ENCODE data around the gene BTBD6. TPM values are rescaled to one million over a fixed set of nuclear protein-coding genes. Genes with fewer than 3 reads are reported as not detected.
"Not testable (repeated sequence)": the region's sequence is repeated elsewhere in the genome, so short reads cannot be mapped to it uniquely, and the experiment has no call there.

Gene BTBD6
- total RNA-seq, 8 experiments from 2014 or later, result 18.8 to 29.3 (median 26.3) TPM

DNA sequence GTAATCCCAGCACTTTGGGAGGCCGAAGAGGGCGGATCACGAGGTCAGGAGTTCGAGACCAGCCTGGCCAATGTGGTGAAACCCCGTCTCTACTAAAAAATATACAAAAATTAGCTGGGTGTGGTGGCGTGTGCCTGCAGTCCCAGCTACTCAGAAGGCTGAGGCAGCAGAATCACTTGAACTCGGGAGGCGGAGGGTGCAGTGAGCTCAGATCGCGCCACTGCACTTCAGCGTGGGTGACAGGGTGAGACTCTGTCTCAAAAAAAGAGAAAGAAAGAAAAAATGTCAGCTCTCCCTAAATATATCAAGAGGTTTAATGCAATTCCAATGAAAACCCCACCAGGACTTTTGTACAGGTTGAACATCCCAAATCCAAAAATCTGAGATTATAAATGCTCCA lies 49.0 kb downstream of the BTBD6 start:
- H3K27ac ChIP-seq; H3K4me3 ChIP-seq; in situ Hi-C loops (cut with MboI; ENCODE audit: low pct_unique_long_range_greater_than_20kb in 2 of 9, low sequenced_read_pairs in 9 of 9, unreplicated experiment in 9 of 9); ATAC-seq (replicated peaks in 6 of 8): not testable (repeated sequence)
- peaks cover 6 to 12% of the 10 kb centered on the region in 2 donors for H3K4me1 ChIP-seq (replicated peaks in 1 of 2)
- 87 to 100% (median 98%) methylated on average over 2 to 11 of the region's 11 CpGs; no CpG with 5 or more reads in 2 of the 10 experiments for WGBS, 10 experiments

DNA sequence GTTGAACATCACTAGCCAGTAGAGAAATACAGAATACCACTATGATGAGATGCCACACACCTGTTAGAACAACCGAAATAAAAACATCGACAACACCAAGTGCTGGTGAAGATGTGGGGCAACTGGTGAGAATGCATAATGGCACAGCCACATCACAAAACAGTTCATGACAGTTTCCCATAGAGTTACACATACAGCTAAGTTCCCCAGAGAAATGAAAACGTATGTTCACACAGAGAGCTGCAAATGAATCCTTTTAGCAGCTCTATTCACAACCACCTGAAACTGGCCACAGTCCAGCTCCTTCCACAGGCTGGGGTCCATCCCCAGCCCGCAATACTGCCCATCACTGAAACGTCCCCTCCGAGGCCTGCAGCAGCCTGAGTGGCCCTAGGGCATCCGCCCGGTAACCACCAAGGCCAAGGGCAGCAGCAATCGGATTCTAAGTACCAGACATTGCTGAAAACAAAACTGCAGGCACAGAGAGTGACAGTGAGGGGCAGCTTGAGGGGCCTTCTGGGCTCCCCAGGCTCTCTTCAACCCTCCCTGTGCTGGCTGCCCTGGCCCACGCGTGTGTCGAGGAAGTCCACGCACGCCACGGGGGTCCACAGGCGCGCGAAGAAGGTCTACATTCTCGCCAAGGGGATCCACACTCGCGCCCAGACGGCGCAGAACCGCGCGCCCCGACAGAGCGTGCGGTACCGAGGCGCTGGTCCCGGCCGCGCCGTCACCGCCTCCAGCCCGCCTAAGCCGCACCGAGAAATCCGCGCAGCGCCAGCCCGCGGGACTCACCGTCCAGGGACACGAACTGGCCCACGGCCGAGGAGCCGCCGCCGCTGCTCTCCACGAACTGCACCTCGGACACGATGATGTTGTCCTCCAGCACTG lies 51.6 kb downstream of the BTBD6 start:
- H3K4me1 ChIP-seq (replicated peaks in 1 of 2), result peaks cover 2 to 6% of the 10 kb centered on the region in 2 donors
- in situ Hi-C loops (cut with MboI; ENCODE audit: low pct_unique_long_range_greater_than_20kb in 2 of 9, low sequenced_read_pairs in 9 of 9, unreplicated experiment in 9 of 9), result no loop called here
- peak overlapping the region; percentile 92 to 95 for H3K27ac ChIP-seq
- ATAC-seq (replicated peaks in 6 of 8), result peak in 4 of 8 experiments; percentile 2 to 20 (median 7)
- WGBS, 10 experiments, result 0 to 100% (median 37%) methylated on average over 1 to 7 of the region's 54 CpGs; no CpG with 5 or more reads in 2 of the 10 experiments
- H3K4me3 ChIP-seq, result peak overlapping the region; percentile 63 to 93 (median 90)

Other genes with a start within 250 kb of the BTBD6 start
- 10 to 100 TPM in 3 of 8 experiments, 1 to 10 TPM in 5; 4.9 to 27.0 (median 5.6) TPM for gene CDCA4, start 227.4 kb upstream of the BTBD6 start, total RNA-seq
- under 1 TPM in 4 of 8 experiments, not detected in 4; 0.46 to 0.66 (median 0.48) TPM for gene GPR132, start 183.1 kb upstream of the BTBD6 start, total RNA-seq
- 10 to 100 TPM in 1 of 8 experiments, 1 to 10 TPM in 7; 2.9 to 11.4 (median 5.2) TPM for gene JAG2, start 79.8 kb upstream of the BTBD6 start, total RNA-seq
- gene NUDT14, start 67.2 kb upstream of the BTBD6 start, total RNA-seq, result 10 to 100 TPM; 11.0 to 26.1 (median 20.8) TPM
- 10 to 100 TPM; 14.4 to 36.3 (median 30.8) TPM for gene BRF1, start 52.5 kb downstream of the BTBD6 start, total RNA-seq
- 10 to 100 TPM; 18.0 to 66.1 (median 49.7) TPM for gene PACS2, start 66.2 kb downstream of the BTBD6 start, total RNA-seq
- 1 to 10 TPM in 1 of 8 experiments, under 1 TPM in 7; 0.25 to 1.1 (median 0.88) TPM for gene TEX22, start 150.0 kb downstream of the BTBD6 start, total RNA-seq
- 100 to 1,000 TPM in 1 of 8 experiments, 10 to 100 TPM in 7; 27.1 to 101 (median 52.4) TPM for gene MTA1, start 171.3 kb downstream of the BTBD6 start, total RNA-seq
- 100 to 1,000 TPM in 1 of 8 experiments, 10 to 100 TPM in 6, 1 to 10 TPM in 1; 9.5 to 194 (median 55.0) TPM for gene CRIP2, start 226.3 kb downstream of the BTBD6 start, total RNA-seq
- 10 to 100 TPM in 2 of 8 experiments, 1 to 10 TPM in 6; 3.3 to 14.5 (median 5.1) TPM for gene CRIP1, start 238.4 kb downstream of the BTBD6 start, total RNA-seq
- gene TEDC1, start 242.7 kb downstream of the BTBD6 start, total RNA-seq, result 10 to 100 TPM in 2 of 8 experiments, 1 to 10 TPM in 6; 3.4 to 12.5 (median 5.0) TPM

All from motor neuron (in vitro differentiated cells).